GM12891 (cell line): Measurements from ENCODE around the gene PRRT1B.

ENCODE experiments used
- DNase-seq: peaks from one replicate; pipeline ENCODE4 v3.0.0; 2011; ENCODE audit warnings: low spot score; ENCODE audit not compliant: insufficient read length
- FAIRE-seq: peaks from 2 replicates; lab custom pipeline; 2011; peaks lifted over from hg19 to GRCh38; lab: Jason Lieb, UNC
- PAX5 ChIP-seq: IDR thresholded peaks from 2 replicates; pipeline ENCODE4 v1.6.1; 2011; ENCODE audit warnings: low read length, moderate library complexity, mild to moderate bottlenecking; ENCODE audit not compliant: insufficient read depth, severe bottlenecking
- POLR2A ChIP-seq: IDR thresholded peaks from 2 replicates; pipeline ENCODE4 v1.6.1; 2011; ENCODE audit warnings: low read depth, low read length, control low read depth
- POLR2AphosphoS5 ChIP-seq: IDR thresholded peaks from 2 replicates; pipeline ENCODE4 v1.6.1; 2011; ENCODE audit warnings: low read depth, low read length, control low read depth
- POU2F2 ChIP-seq: IDR thresholded peaks from 2 replicates; pipeline ENCODE4 v1.6.1; 2011; ENCODE audit warnings: low read depth, mild to moderate bottlenecking, control low read depth, low read length, moderate library complexity
- SPI1 ChIP-seq: IDR thresholded peaks from 2 replicates; pipeline ENCODE4 v1.6.1; 2011; ENCODE audit warnings: low read depth, low read length, control low read depth
- TAF1 ChIP-seq: IDR thresholded peaks from 2 replicates; pipeline ENCODE4 v1.6.1; 2011; ENCODE audit warnings: low read depth, low read length, control low read depth

Gene PRRT1B

DNA sequence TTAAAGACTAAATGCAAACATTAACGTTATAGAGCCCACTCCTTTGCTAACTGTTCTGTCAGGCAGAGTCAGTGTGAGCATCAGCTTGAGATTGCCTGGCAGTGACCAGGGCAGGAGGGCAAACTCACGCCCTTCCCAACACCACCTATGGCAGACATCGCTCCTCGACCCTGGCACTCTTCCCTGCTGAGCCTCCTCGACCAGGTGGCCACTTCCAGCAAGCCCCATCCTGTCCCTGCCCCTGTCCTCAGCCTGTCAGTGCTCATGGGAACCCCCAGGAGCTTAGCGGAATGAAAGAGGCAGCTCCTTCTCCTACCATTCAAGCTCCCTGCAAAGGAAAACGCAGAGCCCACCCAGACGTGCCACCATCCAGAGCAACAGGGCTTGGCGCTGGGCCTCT, 42.0 kb downstream of the PRRT1B start:
- FAIRE-seq (no peak), DNase-seq (no peak)
- TF ChIP-seq TAF1 (no peak), PAX5 (no peak), POLR2AphosphoS5 (no peak), POLR2A (no peak), POU2F2 (no peak), SPI1 (no peak)

- DNase-seq (no peak), FAIRE-seq (no peak)
- TF ChIP-seq POU2F2 (no peak), POLR2A (no peak), TAF1 (no peak), PAX5 (no peak), POLR2AphosphoS5 (no peak), SPI1 (no peak)
Observed at GRCh38 chr9:131587906-131588305, 42.6 kb downstream of the PRRT1B start.

- DNase-seq (no peak), FAIRE-seq (no peak)
- TF ChIP-seq SPI1 (no peak), POLR2A (no peak; the same call in 1 of the 2 replicates), POLR2AphosphoS5 (no peak), POU2F2 (no peak)
Observed at GRCh38 chr9:131588396-131588795, 43.1 kb downstream of the PRRT1B start.

- no peak for FAIRE-seq
- TF ChIP-seq POLR2A (no peak), POU2F2 (no peak), POLR2AphosphoS5 (no peak), TAF1 (no peak), PAX5 (no peak), SPI1 (no peak)
- DNase-seq, result no peak
Observed at GRCh38 chr9:131589124-131589711, 43.9 kb downstream of the PRRT1B start.

DNA sequence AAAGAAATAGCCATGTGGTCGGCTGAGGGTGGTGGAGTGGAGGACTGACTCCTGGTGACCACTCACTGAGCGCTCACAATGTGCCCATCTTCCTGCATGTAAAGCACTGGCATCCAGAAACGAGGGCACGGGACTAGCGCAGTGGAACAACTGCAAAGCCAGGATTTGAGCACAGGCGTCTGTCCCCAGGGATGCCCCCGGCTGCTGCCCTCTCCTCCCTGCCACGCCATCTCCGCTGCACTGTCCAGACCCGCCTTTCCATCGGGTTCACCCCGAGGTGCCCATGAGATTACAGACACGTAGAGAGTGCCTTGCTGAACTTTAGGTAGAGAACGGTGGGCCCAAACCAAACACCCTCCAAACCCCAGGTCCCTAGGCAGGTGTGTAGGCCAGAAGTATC, 44.7 kb downstream of the PRRT1B start:
- DNase-seq (no peak), FAIRE-seq (no peak)
- TF ChIP-seq POLR2AphosphoS5 (no peak; the same call in 1 of the 2 replicates), POLR2A (no peak), PAX5 (no peak), TAF1 (no peak), SPI1 (no peak), POU2F2 (no peak)

DNA sequence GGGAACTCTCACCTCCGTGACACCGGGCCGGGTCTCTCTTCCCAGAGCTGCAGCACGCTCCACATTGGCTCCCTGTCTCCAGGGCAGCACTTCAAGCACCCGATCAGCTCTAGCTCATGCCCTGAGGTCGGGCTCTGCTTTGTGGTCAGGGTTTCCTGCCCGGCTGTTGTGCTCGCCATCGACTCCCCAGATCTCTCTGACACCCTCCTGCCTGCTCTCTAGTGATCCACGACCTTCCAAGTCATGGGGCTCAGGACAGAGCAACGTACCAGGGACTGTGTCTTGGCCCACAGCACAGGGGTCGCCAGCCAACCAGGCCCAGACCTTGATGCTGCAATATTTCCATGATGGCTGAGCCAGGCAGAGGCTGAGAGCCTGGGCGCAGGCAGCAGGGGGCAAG, 45.1 kb downstream of the PRRT1B start:
- FAIRE-seq (no peak), DNase-seq (no peak)
- TF ChIP-seq TAF1 (no peak), POU2F2 (no peak), POLR2A (no peak), POLR2AphosphoS5 (no peak), SPI1 (no peak), PAX5 (no peak)

DNA sequence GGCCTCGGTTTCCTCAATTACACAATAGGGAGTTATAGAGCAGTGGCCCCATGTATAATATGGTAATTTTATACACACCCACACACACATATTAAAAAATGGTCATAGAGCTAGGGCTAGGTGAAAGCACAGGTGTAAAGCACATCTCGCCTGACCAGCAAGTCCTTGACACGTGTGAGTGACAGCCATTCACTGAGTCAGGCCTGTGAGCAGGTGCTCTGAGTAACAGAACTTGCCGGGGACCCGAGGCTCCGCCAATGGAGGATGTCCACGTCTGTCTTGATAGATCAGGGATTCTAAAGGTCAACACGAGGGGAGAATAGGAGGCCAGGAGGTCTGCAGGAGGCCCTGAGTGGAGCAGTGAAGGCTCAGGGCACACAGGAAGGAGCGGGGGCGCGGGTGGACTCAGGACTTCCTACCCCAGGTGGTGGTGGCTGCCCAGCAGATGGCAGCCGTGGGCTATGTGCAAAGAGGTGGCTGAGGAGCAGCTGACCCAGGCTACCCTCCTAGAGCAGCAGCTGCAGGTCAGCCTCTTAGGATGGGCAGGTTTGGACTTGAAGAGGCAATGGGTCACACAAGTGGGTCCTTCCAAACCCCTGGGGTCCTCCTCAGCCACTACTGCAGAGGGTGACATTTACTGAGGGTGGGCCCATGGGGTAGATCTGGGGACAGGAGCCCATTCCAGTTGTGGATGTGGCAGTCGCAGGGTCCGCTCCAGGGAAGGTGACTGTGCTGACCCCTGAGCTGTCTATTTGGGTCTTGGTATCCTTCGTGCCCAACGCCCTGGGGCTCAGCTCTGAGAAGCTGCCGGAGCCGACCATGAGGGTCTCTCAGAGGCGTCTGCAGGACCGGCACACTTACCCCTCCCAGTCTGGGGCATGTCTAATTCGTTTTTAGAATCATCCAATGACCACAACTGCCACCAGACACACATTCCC, 45.9 kb downstream of the PRRT1B start:
- DNase-seq (peak; percentile 76), FAIRE-seq (peak; percentile 93)
- TF ChIP-seq POLR2AphosphoS5, result 0 out of 2 replicates have a peak, but pooled peaks have one; percentile 17
- TF ChIP-seq POU2F2, result no peak

DNA sequence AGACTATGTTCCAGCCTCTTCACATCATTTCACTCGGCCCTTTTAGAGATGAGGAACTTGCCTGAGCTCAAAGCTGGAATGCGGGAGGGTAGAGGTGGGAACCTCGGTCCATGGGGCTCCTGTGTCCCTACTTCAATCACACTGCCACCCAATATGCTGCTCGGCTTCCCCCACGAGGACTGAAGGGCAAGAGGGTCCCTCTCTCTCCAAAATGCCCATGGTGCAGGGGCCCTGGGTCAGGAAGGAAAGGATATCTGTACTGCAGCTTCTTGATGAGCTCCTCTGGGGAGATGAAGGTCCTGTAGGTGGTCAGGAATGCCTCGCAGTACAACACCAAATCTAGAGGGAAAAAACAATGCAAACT, 46.5 kb downstream of the PRRT1B start:
- FAIRE-seq, result no peak
- TF ChIP-seq PAX5 (no peak), POLR2A (no peak), TAF1 (no peak), SPI1 (no peak), POLR2AphosphoS5 (no peak), POU2F2 (no peak)
- DNase-seq, result no peak

GRCh38 chr9:131593091-131593820, 47.9 kb downstream of the PRRT1B start:
- FAIRE-seq (no peak), DNase-seq (no peak)
- TF ChIP-seq SPI1 (no peak), TAF1 (no peak), POLR2AphosphoS5 (no peak), POLR2A (no peak), PAX5 (no peak), POU2F2 (no peak)
